H1 (cell line): ENCODE measurements around the gene OPCML. TPM values are rescaled to one million over a fixed set of nuclear protein-coding genes. Genes with fewer than 3 reads are reported as not detected.
A peak's percentile ranks its signal among the peaks of the same experiment; 100 is the strongest.

ENCODE experiments used
- CTCF ChIA-PET: fragments of 300-600 bp; sonication (Branson Sonifier 250); formaldehyde crosslinking; loops from one replicate; lab custom pipeline; 2021; ENCODE audit not compliant: partially characterized antibody; lab: Charles Lee
- POLR2A ChIA-PET: fragments of 300-600 bp; sonication (Branson Sonifier 250); formaldehyde crosslinking; loops from one replicate; lab custom pipeline; 2021; ENCODE audit warnings: inconsistent platforms; ENCODE audit not compliant: partially characterized antibody; lab: Charles Lee
- DNase-seq, 2 experiments: peaks; one replicate each; pipeline versions ENCODE4 v3.0.0 to v3.0.0-alpha.2; 2010 to 2022; ENCODE audit warnings: low spot score in 2 of 2, low read depth in 1 of 2, mixed read lengths in 1 of 2
- FAIRE-seq: peaks from 2 replicates; lab custom pipeline; 2011; peaks lifted over from hg19 to GRCh38; lab: Jason Lieb, UNC
- H2AFZ ChIP-seq: 2 replicates; pipeline ENCODE4 v1.8.1; 2012; ENCODE audit warnings: low read length, inconsistent platforms
- H2AK5ac ChIP-seq: 2 replicates; pipeline ENCODE4 v1.6.1; 2013; ENCODE audit warnings: low read depth, low read length
- H2BK120ac ChIP-seq: replicated peaks from 2 replicates; pipeline ENCODE3; 2013; ENCODE audit warnings: low read depth, low read length, inconsistent platforms
- H2BK12ac ChIP-seq: 2 replicates; pipeline ENCODE4 v1.6.1; 2013; ENCODE audit warnings: low read depth, low read length
- H2BK15ac ChIP-seq: 2 replicates; pipeline ENCODE4 v1.6.1; 2013; ENCODE audit warnings: low read length
- H2BK20ac ChIP-seq: 2 replicates; pipeline ENCODE4 v1.6.1; 2013; ENCODE audit warnings: low read length
- H2BK5ac ChIP-seq: 2 replicates; pipeline ENCODE4 v1.6.1; 2013; ENCODE audit warnings: low read depth, low read length
- H3K14ac ChIP-seq: 2 replicates; pipeline ENCODE4 v1.6.1; 2013; ENCODE audit warnings: inconsistent platforms; ENCODE audit not compliant: insufficient read length
- H3K18ac ChIP-seq: 2 replicates; pipeline ENCODE4 v1.6.1; 2013; ENCODE audit warnings: low read length; ENCODE audit errors: extremely low read depth
- H3K23ac ChIP-seq: 2 replicates; pipeline ENCODE4 v1.6.1; 2013; ENCODE audit warnings: inconsistent platforms; ENCODE audit not compliant: insufficient read length
- H3K23me2 ChIP-seq: 2 replicates; pipeline ENCODE4 v1.6.1; 2013; ENCODE audit warnings: low read depth, low read length
- H3K27ac ChIP-seq: 2 replicates; pipeline ENCODE4 v1.6.1; 2011; ENCODE audit warnings: low read depth, low read length, inconsistent platforms
- H3K27me3 ChIP-seq, 4 experiments: replicated peaks in 1 of 4; 1 replicate in 1 of 4; 2 replicates in 3 of 4; pipeline versions ENCODE4 v1.6.1 to v1.8.1; 2011 to 2013; ENCODE audit warnings: low read length in 3 of 4, mild to moderate bottlenecking in 3 of 4, inconsistent platforms in 2 of 4, mixed read lengths in 2 of 4, moderate library complexity in 1 of 4; ENCODE audit not compliant: control insufficient read depth in 3 of 4, insufficient read depth in 3 of 4; ENCODE audit errors: extremely low read depth in 1 of 4
- H3K36me3 ChIP-seq, 4 experiments: 2 replicates each; pipeline versions ENCODE4 v1.6.1 to v1.8.1; 2011 to 2013; ENCODE audit warnings: mild to moderate bottlenecking in 4 of 4, low read length in 3 of 4, moderate library complexity in 2 of 4, control low read depth in 1 of 4, inconsistent platforms in 1 of 4; ENCODE audit not compliant: insufficient read depth in 4 of 4, control insufficient read depth in 2 of 4
- H3K4ac ChIP-seq: replicated peaks from 2 replicates; pipeline ENCODE3; 2013; ENCODE audit warnings: low read length, low read depth, mixed read lengths, inconsistent platforms; ENCODE audit not compliant: insufficient read length
- H3K4me1 ChIP-seq, 4 experiments: replicated peaks in 1 of 4; 1 replicate in 1 of 4; 2 replicates in 3 of 4; pipeline versions ENCODE4 v1.6.1 to v1.8.1; 2011 to 2013; ENCODE audit warnings: low read length in 3 of 4, inconsistent platforms in 2 of 4, mixed read lengths in 1 of 4; ENCODE audit not compliant: insufficient read depth in 4 of 4, control insufficient read depth in 3 of 4
- H3K4me2 ChIP-seq, 2 experiments: 2 replicates each; pipeline versions ENCODE4 v1.6.1 to v1.8.1; 2011 to 2013; ENCODE audit warnings: low read depth in 2 of 2, low read length in 2 of 2, control low read depth in 1 of 2, inconsistent platforms in 1 of 2, mild to moderate bottlenecking in 1 of 2; ENCODE audit not compliant: insufficient read depth in 1 of 2
- H3K4me3 ChIP-seq, 4 experiments: fragments of 200-600, 300-600 bp in 1 of 4; sonication (generic), shearing (Covaris generic), sonication (Bioruptor Twin) in 1 of 4; 2 replicates each; pipeline versions ENCODE4 v1.5.1 to v1.8.1; 2011 to 2016; ENCODE audit warnings: low read length in 4 of 4, low read depth in 3 of 4, control low read depth in 2 of 4, inconsistent platforms in 2 of 4, mild to moderate bottlenecking in 2 of 4, mixed read lengths in 1 of 4, moderate library complexity in 1 of 4; ENCODE audit not compliant: insufficient read depth in 2 of 4; ENCODE audit errors: extremely low read depth in 1 of 4
- H3K56ac ChIP-seq: replicated peaks from 2 replicates; pipeline ENCODE3; 2013; ENCODE audit warnings: low read depth, mild to moderate bottlenecking, mixed read lengths, low read length, inconsistent platforms; ENCODE audit not compliant: insufficient read length
- H3K79me1 ChIP-seq: 2 replicates; pipeline ENCODE4 v1.6.1; 2013; ENCODE audit warnings: low read depth, low read length, control low read depth
- H3K79me2 ChIP-seq, 2 experiments: 2 replicates each; pipeline versions ENCODE4 v1.6.1 to v1.8.1; 2012 to 2013; ENCODE audit warnings: low read length in 2 of 2, mild to moderate bottlenecking in 2 of 2, inconsistent platforms in 1 of 2; ENCODE audit not compliant: insufficient read depth in 2 of 2, control insufficient read depth in 1 of 2
- H3K9ac ChIP-seq, 4 experiments: replicated peaks in 1 of 4; 1 replicate in 1 of 4; 2 replicates in 3 of 4; pipeline versions ENCODE4 v1.6.1 to v1.8.1; 2011 to 2013; ENCODE audit warnings: low read depth in 3 of 4, low read length in 3 of 4, control low read depth in 2 of 4, mild to moderate bottlenecking in 2 of 4, moderate library complexity in 2 of 4, inconsistent platforms in 1 of 4; ENCODE audit errors: extremely low read depth in 1 of 4
- H3K9me3 ChIP-seq, 2 experiments: 2 replicates each; pipeline versions ENCODE4 v1.6.1 to v1.8.1; 2012 to 2013; ENCODE audit warnings: mild to moderate bottlenecking in 2 of 2, moderate library complexity in 2 of 2, control low read depth in 1 of 2, inconsistent platforms in 1 of 2, low read depth in 1 of 2, low read length in 1 of 2, mixed read lengths in 1 of 2; ENCODE audit not compliant: insufficient read depth in 2 of 2
- H4K20me1 ChIP-seq, 2 experiments: replicated peaks in 1 of 2; 2 replicates each; pipeline versions ENCODE3 to v1.8.1; 2011 to 2013; ENCODE audit warnings: inconsistent platforms in 2 of 2, low read length in 2 of 2, mild to moderate bottlenecking in 1 of 2; ENCODE audit not compliant: insufficient read depth in 2 of 2, control insufficient read depth in 1 of 2
- H4K5ac ChIP-seq: 2 replicates; pipeline ENCODE4 v1.6.1; 2013; ENCODE audit warnings: low read length, low read depth, mixed read lengths, inconsistent platforms; ENCODE audit not compliant: insufficient read length
- H4K8ac ChIP-seq: 2 replicates; pipeline ENCODE4 v1.8.0; 2013; ENCODE audit warnings: mild to moderate bottlenecking, moderate library complexity, low read length, inconsistent platforms; ENCODE audit not compliant: insufficient read depth; ENCODE audit errors: extremely low read depth
- H4K91ac ChIP-seq: replicated peaks from 2 replicates; pipeline ENCODE3; 2013; ENCODE audit warnings: low read length, mixed read lengths, inconsistent platforms; ENCODE audit not compliant: insufficient read length
- CTCF ChIP-seq, 3 experiments: IDR thresholded peaks; 1 replicate in 2 of 3; 2 replicates in 1 of 3; pipeline versions ENCODE4 v1.5.1 to v1.6.1; 2011; ENCODE audit warnings: low read length in 3 of 3, mild to moderate bottlenecking in 3 of 3, inconsistent platforms in 2 of 3, low read depth in 1 of 3, moderate library complexity in 1 of 3; ENCODE audit not compliant: insufficient read depth in 1 of 3; ENCODE audit errors: control extremely low read depth in 1 of 3
- GTF2F1 ChIP-seq: IDR thresholded peaks from 2 replicates; pipeline ENCODE4 v1.6.1; 2012; ENCODE audit warnings: low read depth, low read length, improper control_type of control experiment, borderline replicate concordance
- NRF1 ChIP-seq: IDR thresholded peaks from 2 replicates; pipeline ENCODE4 v1.6.1; 2011; ENCODE audit warnings: mild to moderate bottlenecking, low read depth, low read length, improper control_type of control experiment
- RAD21 ChIP-seq, 2 experiments: IDR thresholded peaks in 1 of 2; conservative IDR thresholded peaks in 1 of 2; 2 replicates each; pipeline ENCODE4 v1.6.1; 2011; ENCODE audit warnings: low read depth in 2 of 2, low read length in 2 of 2, improper control_type of control experiment in 1 of 2, inconsistent platforms in 1 of 2, mild to moderate bottlenecking in 1 of 2, moderate library complexity in 1 of 2
- TAF1 ChIP-seq: IDR thresholded peaks from 2 replicates; pipeline ENCODE4 v1.6.1; 2011; ENCODE audit warnings: mild to moderate bottlenecking, low read depth, low read length
- WGBS, 2 experiments: shearing (Covaris generic) in 1 of 2; methylation state at CpG; one replicate each; pipeline versions ENCODE4 v1.1.6 to v1.1.7; 2013 to 2015; ENCODE audit warnings: low lambda C conversion rate in 2 of 2, mixed read lengths in 2 of 2, inconsistent platforms in 1 of 2, low coverage in 1 of 2, missing lambda C conversion rate in 1 of 2; ENCODE audit not compliant: insufficient replicate concordance in 2 of 2, insufficient coverage in 1 of 2, insufficient read length in 1 of 2; ENCODE audit errors: extremely low coverage in 1 of 2, missing lambda C conversion rate in 1 of 2; 5-methylcytosine and 5-hydroxymethylcytosine counted together
- polyA plus RNA-seq, 7 experiments: library from polyadenylated mRNA; depleted of rRNA in 3 of 7; stranded (reverse) in 5 of 7; unstranded in 2 of 7; fragments of >200 nt in 5 of 7; fragments of 200-250 nt in 2 of 7; gene quantifications; 1 replicate in 5 of 7; 2 replicates in 1 of 7; 4 replicates in 1 of 7; pipeline versions ENCODE4 v1.2.1 to v1.2.3, GENCODE V29; 2011 to 2013; ENCODE audit warnings: missing spikeins in 2 of 7, mixed read lengths in 2 of 7
- total RNA-seq: library from RNA; stranded (reverse); fragmentation: NEBNext Ultra II Directional; extraction: Animal tissue kit (Norgen Biotek cat#: 25700); gene quantifications from 2 replicates; pipeline ENCODE4 v1.2.1, GENCODE V29; 2021
- TF ChIP-seq, protein P1 (sequence below): IDR thresholded peaks from 2 replicates; pipeline ENCODE4 v1.6.1; 2012; ENCODE audit warnings: inconsistent platforms

OPCML gene
- total and polyA plus RNA-seq, 2 of the 8 experiments (the other 6 are each of a cell fraction or from before 2014, with no cell fraction given) = 2.3 to 3.1 TPM

GRCh38 chr11:133058501-133058900 lies 473.8 kb downstream of the OPCML start:
- Histone ChIP-seq H3K9ac (no peak overlapping the region), H4K20me1 (no peaks in the 10 kb centered on the region), H3K36me3 (no peaks in the 10 kb centered on the region), H2BK12ac (no peak overlapping the region), H3K79me2 (no peaks in the 10 kb centered on the region), H2AFZ (no peak overlapping the region), H3K27me3 (no peaks in the 10 kb centered on the region; a peak in 2 of 7 replicates), H2BK20ac (no peak overlapping the region), H3K4me1 (peaks cover 0 to 9% (median 0%) of the 10 kb centered on the region in 4 experiments; a peak in 1 of 7 replicates), H4K5ac (no peak overlapping the region), H3K18ac (no peak overlapping the region), H3K9me3 (no peaks in the 10 kb centered on the region), H3K56ac (no peak overlapping the region), H2BK15ac (no peak overlapping the region), H4K91ac (no peak overlapping the region), H3K4me2 (0 out of 4 replicates have a peak overlapping the region, but pooled peaks of 1 of the 2 experiments have one; percentile 1), H3K4ac (no peak overlapping the region), H2BK120ac (no peak overlapping the region), H3K27ac (no peak overlapping the region), H3K23me2 (0 out of 2 replicates have a peak, but pooled peaks cover 3% of the 10 kb centered on the region), H3K79me1 (no peaks in the 10 kb centered on the region), H4K8ac (no peak overlapping the region), H2AK5ac (no peak overlapping the region), H3K4me3 (no peak overlapping the region), H2BK5ac (no peak overlapping the region), H3K23ac (no peak overlapping the region), H3K14ac (no peak overlapping the region)
- POLR2A ChIA-PET = interaction anchor here (1.0 to 1.4 kb wide), 2 partner anchors 10 to 18 kb away, joined by 3 to 4 read pairs; no protein-coding TSS in a partner anchor
- FAIRE-seq (no peak), DNase-seq (no peak)
- TF ChIP-seq GTF2F1 (no peak), RAD21 (IDR thresholded peaks at IDR 0.05 in 1 of 2, conservative IDR thresholded peaks at IDR 0.05 in 1 of 2; ENCODE audit: low read depth in 2 of 2, low read length in 2 of 2) (peak; percentile 17 to 33), NRF1 (no peak), CTCF (IDR thresholded peaks at IDR 0.05; ENCODE audit: control extremely low read depth in 1 of 3, insufficient read depth in 1 of 3, low read depth in 1 of 3, low read length in 3 of 3) (peak; percentile 19 to 35 (median 34); a peak in 3 of 4 replicates), TAF1 (no peak)
- TF ChIP-seq, protein P1, sequence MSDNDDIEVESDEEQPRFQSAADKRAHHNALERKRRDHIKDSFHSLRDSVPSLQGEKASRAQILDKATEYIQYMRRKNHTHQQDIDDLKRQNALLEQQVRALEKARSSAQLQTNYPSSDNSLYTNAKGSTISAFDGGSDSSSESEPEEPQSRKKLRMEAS = no peak
- WGBS, 2 experiments = 42% methylated on average over 8 of the region's 8 CpGs; no CpG with 5 or more reads in 1 of the 2 experiments
- CTCF ChIA-PET = interaction anchor here (0.8 to 7.4 kb wide), 12 partner anchors 8 to 115 kb away, joined by 3 to 131 read pairs (median 5); no protein-coding TSS in a partner anchor
